HG03139 (cell line): ENCODE results near the gene BTBD7.

Experiments used
- ATAC-seq: cut with Tn5 transposase; IDR thresholded peaks from one replicate; pipeline ENCODE4 v1.9.1; 2021; ENCODE audit not compliant: unreplicated experiment

Gene BTBD7

DNA sequence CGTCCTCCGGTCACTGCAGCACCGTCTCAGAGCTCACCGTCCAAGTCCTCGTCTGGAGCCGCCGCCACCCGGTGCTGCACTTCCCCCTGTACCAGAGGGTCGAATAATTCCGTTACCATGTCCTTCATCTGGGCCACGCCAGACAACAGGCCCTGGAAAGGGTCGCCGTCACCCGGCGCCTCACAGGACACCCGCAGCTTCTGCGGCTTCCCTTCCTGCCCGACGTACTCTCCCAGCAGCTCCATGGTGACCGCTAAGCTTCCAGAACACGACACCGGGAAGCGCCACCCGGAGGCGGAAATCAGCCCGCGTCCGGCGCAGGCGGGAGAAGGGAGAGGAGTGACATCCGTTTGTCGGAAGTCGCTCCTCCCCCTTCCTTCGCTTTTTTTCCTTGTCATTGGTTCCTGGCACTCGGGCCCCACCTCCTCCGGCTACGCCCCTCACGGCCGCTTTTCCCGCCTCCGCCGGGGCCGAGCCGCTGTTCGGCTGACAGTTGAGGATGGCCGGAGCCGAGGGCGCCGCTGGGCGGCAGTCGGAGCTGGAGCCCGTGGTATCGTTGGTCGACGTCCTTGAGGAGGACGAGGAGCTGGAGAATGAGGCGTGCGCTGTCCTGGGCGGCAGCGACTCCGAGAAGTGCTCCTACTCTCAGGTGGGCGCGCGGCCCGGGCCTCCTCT is 125.9 kb downstream of the BTBD7 start, which contains the start of the genes GON7 and UBR7:
TSS of gene GON7 (minus strand) at position 273 of the 675 bp plus-strand sequence. CDS start at position 245, 28 bp downstream.
TSS of gene UBR7 (plus strand) at position 464 of the 675 bp plus-strand sequence. CDS start at position 500, 36 bp downstream.
- peak; percentile 84 for ATAC-seq

DNA sequence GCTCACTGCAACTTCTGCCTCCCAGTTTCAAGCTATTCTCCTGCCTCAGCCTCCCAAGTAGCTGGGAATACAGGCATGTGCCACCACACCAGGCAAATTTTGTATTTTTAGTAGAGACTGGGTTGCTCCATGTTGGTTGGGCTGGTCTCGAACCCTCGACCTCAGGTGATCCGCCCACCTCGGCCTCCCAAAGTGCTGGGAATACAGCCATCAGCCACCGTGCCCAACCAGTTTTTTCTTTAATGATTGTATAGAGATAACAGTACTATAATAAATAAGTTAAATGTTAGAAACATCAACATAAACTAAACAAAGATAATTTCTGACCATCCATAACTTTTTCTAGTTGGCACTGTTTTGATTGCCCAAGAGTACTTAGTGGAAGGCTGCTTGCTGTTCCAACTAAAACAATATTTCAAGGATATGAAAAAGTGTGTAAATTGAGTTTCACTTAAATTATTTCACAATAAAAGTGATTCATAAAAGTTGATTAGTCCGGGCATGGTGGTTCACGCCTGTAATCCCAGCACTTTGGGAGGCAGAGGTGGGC is 131.6 kb downstream of the BTBD7 start:
- ATAC-seq = no peak

DNA sequence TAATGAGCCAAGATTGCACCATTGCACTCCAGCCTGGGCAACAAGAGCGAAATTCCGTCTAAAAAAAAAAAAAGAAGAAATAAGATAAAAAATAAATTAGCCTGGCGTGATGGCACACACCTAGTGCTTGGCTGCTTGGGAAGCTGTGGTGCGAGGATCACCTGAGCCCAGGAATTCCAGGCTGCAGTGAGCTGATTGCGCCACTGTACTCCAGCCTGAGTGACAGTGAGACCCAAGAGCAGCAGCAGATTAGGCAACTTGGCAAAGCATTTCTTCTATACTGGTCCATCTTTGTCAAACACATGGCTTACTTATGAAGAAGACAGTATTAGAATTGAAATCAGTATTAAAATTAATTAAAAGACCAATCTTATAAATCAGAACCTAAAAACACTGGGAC is 132.3 kb downstream of the BTBD7 start:
- no peak for ATAC-seq

DNA sequence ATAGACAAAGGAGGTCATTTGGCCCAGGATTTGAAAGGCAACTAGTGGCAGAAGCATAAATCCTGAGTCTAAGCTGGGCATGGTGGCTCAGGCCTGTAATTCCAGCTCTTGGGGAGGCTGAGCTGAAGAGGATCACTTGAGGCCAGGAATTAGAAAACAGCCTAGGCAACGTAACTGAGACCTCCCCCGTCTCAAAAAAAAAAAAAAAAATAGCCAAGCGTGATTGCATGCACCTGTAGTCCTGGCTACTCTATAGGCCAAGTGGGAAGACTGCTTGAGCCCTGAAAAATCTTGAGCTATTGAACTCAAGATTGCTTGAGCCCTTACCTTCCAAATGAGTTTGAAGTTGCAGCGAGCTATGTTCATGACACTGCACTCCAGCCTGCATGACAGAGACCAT is 133.8 kb downstream of the BTBD7 start:
- ATAC-seq = no peak

DNA sequence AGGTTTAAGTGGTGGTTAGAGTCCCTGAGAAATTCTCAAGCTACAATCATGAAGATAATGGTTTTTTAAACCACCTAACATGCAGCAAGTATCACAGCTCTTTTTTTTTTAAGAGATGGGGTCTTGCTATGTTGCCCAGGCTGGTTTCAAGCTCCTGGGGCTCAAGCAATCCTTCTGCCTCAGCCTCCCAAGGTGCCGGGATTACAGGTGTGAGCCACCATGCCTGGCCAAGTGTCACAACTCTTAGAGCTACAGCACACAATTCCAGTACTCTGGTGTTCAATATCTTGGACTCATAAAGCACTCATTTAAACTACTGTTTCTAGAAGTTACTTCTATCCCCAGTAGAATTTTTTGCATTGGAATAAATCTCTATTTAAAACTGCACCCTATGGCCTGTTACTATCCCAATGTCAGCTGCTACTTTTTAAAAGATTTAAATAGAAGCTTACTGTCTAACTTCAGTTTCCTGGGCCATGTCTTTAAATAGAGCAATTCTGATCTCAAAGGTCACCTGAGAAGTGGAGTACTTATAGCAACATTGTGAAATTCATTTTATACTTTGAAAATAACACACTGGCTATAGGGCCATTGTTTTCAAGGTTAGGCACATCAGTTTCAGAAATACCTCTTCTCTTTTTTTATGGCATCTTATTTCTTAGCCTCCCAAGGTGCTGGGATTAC is 137.4 kb downstream of the BTBD7 start:
- no peak for ATAC-seq
